ENCODE results near the gene PPP1R12B. TPM values are rescaled to one million over a fixed set of nuclear protein-coding genes. Genes with fewer than 3 reads are reported as not detected.
"Not testable (repeated sequence)": the region's sequence is repeated elsewhere in the genome, so short reads cannot be mapped to it uniquely, and the experiment has no call there.

Gene PPP1R12B
- total and polyA plus RNA-seq, 12 donors: 16.5 to 969 (median 604) TPM

- H3K4me3 ChIP-seq: no peak overlapping the region
- no peak overlapping the region for H3K27ac ChIP-seq
- H3K36me3 ChIP-seq: no peaks in the 10 kb centered on the region
- 53 to 59% methylated on average over 11 of the region's 11 CpGs for WGBS, 2 donors
- H3K9me3 ChIP-seq: no peaks in the 10 kb centered on the region
- intact Hi-C loops (cut with DNase I): no loop called here
- ATAC-seq (no peak), DNase-seq (no peak)
- TF ChIP-seq, protein P1, sequence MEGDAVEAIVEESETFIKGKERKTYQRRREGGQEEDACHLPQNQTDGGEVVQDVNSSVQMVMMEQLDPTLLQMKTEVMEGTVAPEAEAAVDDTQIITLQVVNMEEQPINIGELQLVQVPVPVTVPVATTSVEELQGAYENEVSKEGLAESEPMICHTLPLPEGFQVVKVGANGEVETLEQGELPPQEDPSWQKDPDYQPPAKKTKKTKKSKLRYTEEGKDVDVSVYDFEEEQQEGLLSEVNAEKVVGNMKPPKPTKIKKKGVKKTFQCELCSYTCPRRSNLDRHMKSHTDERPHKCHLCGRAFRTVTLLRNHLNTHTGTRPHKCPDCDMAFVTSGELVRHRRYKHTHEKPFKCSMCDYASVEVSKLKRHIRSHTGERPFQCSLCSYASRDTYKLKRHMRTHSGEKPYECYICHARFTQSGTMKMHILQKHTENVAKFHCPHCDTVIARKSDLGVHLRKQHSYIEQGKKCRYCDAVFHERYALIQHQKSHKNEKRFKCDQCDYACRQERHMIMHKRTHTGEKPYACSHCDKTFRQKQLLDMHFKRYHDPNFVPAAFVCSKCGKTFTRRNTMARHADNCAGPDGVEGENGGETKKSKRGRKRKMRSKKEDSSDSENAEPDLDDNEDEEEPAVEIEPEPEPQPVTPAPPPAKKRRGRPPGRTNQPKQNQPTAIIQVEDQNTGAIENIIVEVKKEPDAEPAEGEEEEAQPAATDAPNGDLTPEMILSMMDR (IDR thresholded peaks at IDR 0.05): no peak
- peaks cover 0 to 17% (median 11%) of the 10 kb centered on the region in 9 donors for H3K4me1 ChIP-seq
- H3K27me3 ChIP-seq: peaks cover 0 to 83% (median 29%) of the 10 kb centered on the region in 7 donors
Observed at GRCh38 chr1:202631076-202631923, 282.8 kb downstream of the PPP1R12B start.

GRCh38 chr1:202632241-202632640 is 283.7 kb downstream of the PPP1R12B start:
- peaks cover 0 to 87% (median 30%) of the 10 kb centered on the region in 7 donors for H3K27me3 ChIP-seq

DNA sequence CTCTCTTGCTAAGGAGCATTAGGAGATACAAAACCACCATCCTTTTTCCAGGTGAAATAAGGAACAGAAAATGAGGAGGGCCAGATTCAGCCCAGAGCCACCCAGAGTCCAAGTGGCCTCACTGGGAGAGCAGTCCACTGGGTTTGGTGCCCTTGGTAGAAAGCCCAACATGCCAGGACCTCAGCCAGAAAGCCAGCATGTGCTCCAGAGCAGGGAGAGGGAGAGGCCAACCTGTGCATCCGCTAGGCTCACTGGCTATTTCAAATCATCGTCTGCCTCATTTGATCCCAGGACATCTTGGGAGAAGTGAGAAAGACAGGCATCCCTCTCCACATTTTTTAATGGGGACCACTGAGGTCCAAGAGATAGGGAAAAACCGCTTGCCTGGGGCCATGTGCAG is 287.7 kb downstream of the PPP1R12B start:
- peaks cover 0 to 12% (median 0%) of the 10 kb centered on the region in 9 donors for H3K4me1 ChIP-seq
- H3K27ac ChIP-seq; H3K4me3 ChIP-seq; DNase-seq; ATAC-seq; H3K36me3 ChIP-seq; intact Hi-C loops (cut with DNase I); H3K9me3 ChIP-seq: not testable (repeated sequence)
- WGBS, 2 donors: 49 to 60% methylated on average over 3 of the region's 3 CpGs
- peaks cover 0 to 100% (median 39%) of the 10 kb centered on the region in 7 donors for H3K27me3 ChIP-seq

More at GRCh38 chr1:202632241-202632640, 283.7 kb downstream of the PPP1R12B start:
- H3K27ac ChIP-seq: no peak overlapping the region
- ATAC-seq (no peak), DNase-seq (no peak)
- peaks cover 0 to 15% (median 2%) of the 10 kb centered on the region in 9 donors for H3K4me1 ChIP-seq
- WGBS, 2 donors: 89% methylated on average over 10 of the region's 10 CpGs
- TF ChIP-seq, protein P1 (IDR thresholded peaks at IDR 0.05): no peak
- H3K36me3 ChIP-seq: no peaks in the 10 kb centered on the region
- H3K4me3 ChIP-seq: no peak overlapping the region
- no peaks in the 10 kb centered on the region for H3K9me3 ChIP-seq
- intact Hi-C loops (cut with DNase I): no loop called here

- peaks cover 0 to 14% (median 2%) of the 10 kb centered on the region in 9 donors for H3K4me1 ChIP-seq
- DNase-seq; H3K4me3 ChIP-seq; intact Hi-C loops (cut with DNase I); H3K27ac ChIP-seq; H3K36me3 ChIP-seq; H3K9me3 ChIP-seq: not testable (repeated sequence)
- ATAC-seq: peak in 4 of 8 donors; percentile 24 to 49 (median 30)
- peaks cover 2 to 100% (median 37%) of the 10 kb centered on the region in 7 donors for H3K27me3 ChIP-seq
- WGBS, 2 donors: 76 to 79% methylated on average over 16 of the region's 16 CpGs
Observed at GRCh38 chr1:202637321-202638018, 289.0 kb downstream of the PPP1R12B start.

DNA sequence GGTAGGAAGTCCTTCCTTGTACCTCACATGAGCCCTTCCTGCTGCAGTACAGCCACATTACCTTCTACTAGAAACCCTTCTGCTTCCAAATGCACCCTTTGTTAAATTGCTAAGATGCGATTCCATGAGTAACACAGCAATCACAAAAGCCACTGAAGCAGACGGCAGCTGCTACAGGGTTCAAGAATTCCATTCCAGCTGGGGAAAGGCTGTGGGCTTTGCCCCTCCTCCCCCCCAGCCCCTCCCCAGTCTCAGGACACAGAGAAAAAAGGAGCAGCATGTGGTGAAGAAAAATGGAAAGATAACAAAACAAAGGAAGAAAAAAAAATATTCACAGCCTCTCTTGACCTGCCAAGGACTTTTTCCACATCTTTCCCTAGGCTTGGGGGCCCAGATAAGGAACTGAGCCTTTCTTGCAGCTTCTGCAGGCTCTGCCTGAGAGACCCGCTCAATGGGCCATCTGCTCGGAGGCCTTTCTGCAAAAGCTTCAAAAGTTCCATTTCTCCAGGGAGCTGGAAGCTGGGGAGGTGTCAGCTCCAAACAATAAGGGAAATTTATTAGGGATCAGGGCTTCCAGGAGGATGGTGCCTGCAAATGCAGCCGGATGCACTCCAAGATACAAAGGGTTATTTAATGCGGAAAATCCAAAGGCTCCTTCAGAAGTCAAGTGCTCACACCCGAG is 289.7 kb downstream of the PPP1R12B start:
- peaks cover 5 to 100% (median 44%) of the 10 kb centered on the region in 7 donors for H3K27me3 ChIP-seq
- no peak overlapping the region for H3K4me3 ChIP-seq
- no peaks in the 10 kb centered on the region for H3K36me3 ChIP-seq
- DNase-seq: no peak
- H3K4me1 ChIP-seq: peaks cover 0 to 21% (median 9%) of the 10 kb centered on the region in 9 donors
- intact Hi-C loops (cut with DNase I): no loop called here
- WGBS, 2 donors: 65 to 76% methylated on average over 7 of the region's 7 CpGs
- H3K27ac ChIP-seq: no peak overlapping the region
- TF ChIP-seq, protein P1 (IDR thresholded peaks at IDR 0.05): no peak
- ATAC-seq: no peak
- no peaks in the 10 kb centered on the region for H3K9me3 ChIP-seq

DNA sequence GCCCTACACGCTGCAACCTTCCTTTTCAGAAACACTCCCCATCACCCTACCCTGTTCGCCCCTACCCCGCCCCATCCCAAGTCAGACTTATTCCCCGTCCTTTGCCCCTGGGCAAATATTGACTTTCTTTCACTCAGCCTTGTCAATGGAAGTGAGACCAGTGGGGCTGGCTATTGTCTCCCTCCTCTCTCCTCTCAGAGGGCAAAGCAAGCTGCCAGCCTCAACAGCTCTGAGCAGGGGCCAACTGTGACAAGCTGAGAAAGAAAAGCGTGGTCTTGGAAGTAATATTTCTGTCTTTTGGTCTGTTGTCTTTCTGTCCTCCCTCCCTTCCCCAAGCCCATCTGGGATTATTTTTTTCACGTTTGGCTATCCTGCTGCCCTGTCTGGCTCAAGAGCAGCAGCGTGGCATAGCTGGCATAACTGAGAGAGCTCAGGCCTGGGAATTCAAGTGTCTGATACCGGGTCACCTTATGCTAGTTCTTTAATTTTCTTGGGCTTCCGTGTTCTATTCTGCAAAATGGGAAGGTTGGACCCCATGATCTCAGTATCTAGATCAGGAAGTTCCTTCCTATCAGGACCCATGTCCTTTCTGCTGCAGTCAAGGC is 290.3 kb downstream of the PPP1R12B start:
- peaks cover 4 to 28% (median 15%) of the 10 kb centered on the region in 9 donors for H3K4me1 ChIP-seq
- peaks cover 5 to 100% (median 47%) of the 10 kb centered on the region in 7 donors for H3K27me3 ChIP-seq
- intact Hi-C loops (cut with DNase I); H3K4me3 ChIP-seq; H3K9me3 ChIP-seq; H3K27ac ChIP-seq; H3K36me3 ChIP-seq; DNase-seq: not testable (repeated sequence)
- whole genome bisulfite sequencing, 2 donors: 58 to 66% methylated on average over 9 of the region's 9 CpGs
- ATAC-seq: peak in 1 of 8 donors; percentile 51
